ENCODE results near the gene CERS6. TPM values are rescaled to one million over a fixed set of nuclear protein-coding genes. Genes with fewer than 3 reads are reported as not detected.

The CERS6 gene
- total RNA-seq, 4 donors from 2014 or later: 17.6 to 31.1 (median 24.1) TPM

DNA sequence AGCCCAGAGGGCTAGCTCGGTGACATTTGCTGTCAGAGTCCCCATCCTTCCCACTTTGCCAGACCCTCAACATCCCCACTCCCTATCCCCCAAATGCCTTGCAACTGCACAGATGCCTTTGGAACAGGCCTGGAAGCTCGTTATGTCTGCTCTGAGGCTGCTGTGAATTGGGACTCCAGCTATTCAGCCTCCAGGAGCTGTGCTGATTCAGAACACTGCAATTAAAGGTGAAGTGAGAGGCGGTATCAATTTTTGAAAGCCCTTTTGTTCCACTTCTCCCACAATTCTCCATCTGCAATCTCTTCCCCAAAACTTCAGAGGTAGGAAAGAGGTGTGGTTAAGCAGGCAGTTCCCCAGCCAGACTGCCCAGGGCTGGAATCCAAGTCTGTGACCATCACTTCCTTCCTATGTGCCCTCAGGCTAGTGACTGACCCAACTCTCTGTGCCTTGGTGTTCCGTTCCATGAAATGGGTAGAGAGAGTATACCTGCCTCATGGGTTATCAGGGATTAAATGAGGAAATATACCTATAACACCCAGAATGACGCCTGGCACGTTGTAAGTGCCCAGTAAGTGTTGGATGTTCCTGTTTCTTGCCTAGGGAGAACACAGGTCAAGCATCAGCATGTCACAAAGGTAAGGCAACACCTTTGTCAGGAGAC lies 363.9 kb downstream of the CERS6 start:
- WGBS, 2 donors: 72 to 89% methylated on average over 6 of the region's 6 CpGs

GRCh38 chr2:168821577-168821976 lies 365.5 kb downstream of the CERS6 start:
- WGBS, 2 donors: 48 to 59% methylated on average over 7 to 8 of the region's 8 CpGs
- Histone ChIP-seq H3K9me3 (no peaks in the 10 kb centered on the region), H3K4me3 (no peak overlapping the region), H3K36me3 (no peaks in the 10 kb centered on the region), H3K4me1 (no peaks in the 10 kb centered on the region), H3K27me3 (no peaks in the 10 kb centered on the region), H3K27ac (no peak overlapping the region)
- intact Hi-C loops (cut with DNase I): no loop called here
- TF ChIP-seq, protein P1, sequence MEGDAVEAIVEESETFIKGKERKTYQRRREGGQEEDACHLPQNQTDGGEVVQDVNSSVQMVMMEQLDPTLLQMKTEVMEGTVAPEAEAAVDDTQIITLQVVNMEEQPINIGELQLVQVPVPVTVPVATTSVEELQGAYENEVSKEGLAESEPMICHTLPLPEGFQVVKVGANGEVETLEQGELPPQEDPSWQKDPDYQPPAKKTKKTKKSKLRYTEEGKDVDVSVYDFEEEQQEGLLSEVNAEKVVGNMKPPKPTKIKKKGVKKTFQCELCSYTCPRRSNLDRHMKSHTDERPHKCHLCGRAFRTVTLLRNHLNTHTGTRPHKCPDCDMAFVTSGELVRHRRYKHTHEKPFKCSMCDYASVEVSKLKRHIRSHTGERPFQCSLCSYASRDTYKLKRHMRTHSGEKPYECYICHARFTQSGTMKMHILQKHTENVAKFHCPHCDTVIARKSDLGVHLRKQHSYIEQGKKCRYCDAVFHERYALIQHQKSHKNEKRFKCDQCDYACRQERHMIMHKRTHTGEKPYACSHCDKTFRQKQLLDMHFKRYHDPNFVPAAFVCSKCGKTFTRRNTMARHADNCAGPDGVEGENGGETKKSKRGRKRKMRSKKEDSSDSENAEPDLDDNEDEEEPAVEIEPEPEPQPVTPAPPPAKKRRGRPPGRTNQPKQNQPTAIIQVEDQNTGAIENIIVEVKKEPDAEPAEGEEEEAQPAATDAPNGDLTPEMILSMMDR (IDR thresholded peaks at IDR 0.05): no peak
- TF ChIP-seq POLR2A (IDR thresholded peaks at IDR 0.05): no peak
- no peak for DNase-seq

More for the DNA sequence above, 363.9 kb downstream of the CERS6 start:
- H3K27ac ChIP-seq: no peak overlapping the region
- H3K4me1 ChIP-seq: no peaks in the 10 kb centered on the region
- no peaks in the 10 kb centered on the region for H3K9me3 ChIP-seq
- H3K4me3 ChIP-seq: no peak overlapping the region
- TF ChIP-seq, protein P1 (IDR thresholded peaks at IDR 0.05): no peak
- TF ChIP-seq POLR2A (IDR thresholded peaks at IDR 0.05): no peak
- no peak for DNase-seq
- intact Hi-C loops (cut with DNase I): no loop called here
- H3K36me3 ChIP-seq: no peaks in the 10 kb centered on the region
- no peaks in the 10 kb centered on the region for H3K27me3 ChIP-seq

GRCh38 chr2:168821992-168822391 lies 365.9 kb downstream of the CERS6 start:
- no peak for DNase-seq
- TF ChIP-seq, protein P1 (IDR thresholded peaks at IDR 0.05): no peak
- TF ChIP-seq POLR2A (IDR thresholded peaks at IDR 0.05): no peak
- Histone ChIP-seq H3K27ac (no peak overlapping the region), H3K4me1 (no peaks in the 10 kb centered on the region), H3K9me3 (no peaks in the 10 kb centered on the region), H3K4me3 (no peak overlapping the region), H3K27me3 (no peaks in the 10 kb centered on the region), H3K36me3 (no peaks in the 10 kb centered on the region)
- 93 to 95% methylated on average over 1 of the region's 1 CpG for WGBS, 2 donors
- intact Hi-C loops (cut with DNase I): no loop called here

Small RNAs within 50 kb of the gene (small RNA-seq; reads per million reads assigned to genes)
- 0 reads per million in 4 donors for gene MIR4774
- 0 reads per million in 4 donors for gene RN7SL813P
- 0 reads per million in 4 donors for gene RNU6-766P

Other genes with a start within 250 kb of the CERS6 start
- gene STK39, start 208.7 kb upstream of the CERS6 start, total RNA-seq: 10 to 100 TPM; 17.4 to 27.6 (median 20.6) TPM

Measured in esophagus squamous epithelium (tissue), 5 donors.